Kidney (tissue), 14 donors: Measurements from ENCODE around the gene SIGLEC6. TPM values are rescaled to one million over a fixed set of nuclear protein-coding genes. Genes with fewer than 3 reads are reported as not detected.

Source experiments
- DNase-seq, 5 donors: peaks; one replicate each; pipeline ENCODE4 v3.0.0-alpha.2; 2013 to 2020
- FAIRE-seq: peaks from 2 replicates; lab custom pipeline; 2012; peaks lifted over from hg19 to GRCh38; lab: Jason Lieb, UNC
- H3K27ac ChIP-seq, 2 donors: one replicate each; pipeline ENCODE4 v1.7.0; 2013; ENCODE audit warnings: low read depth in 2 of 2, low read length in 2 of 2, inconsistent platforms in 1 of 2
- H3K27me3 ChIP-seq: one replicate; pipeline ENCODE4 v1.7.1; 2013; ENCODE audit warnings: low read length, inconsistent platforms; ENCODE audit not compliant: control insufficient read depth, insufficient read depth
- H3K36me3 ChIP-seq, 3 donors: one replicate each; pipeline versions ENCODE4 v1.7.0 to v1.7.1; 2013; ENCODE audit warnings: low read length in 3 of 3, control low read depth in 1 of 3, inconsistent platforms in 1 of 3; ENCODE audit not compliant: insufficient read depth in 3 of 3, control insufficient read depth in 2 of 3
- H3K4me1 ChIP-seq, 3 donors: one replicate each; pipeline versions ENCODE4 v1.7.0 to v1.7.1; 2013; ENCODE audit warnings: low read length in 3 of 3, inconsistent platforms in 1 of 3, low read depth in 1 of 3; ENCODE audit not compliant: control insufficient read depth in 2 of 3, insufficient read depth in 2 of 3
- H3K4me3 ChIP-seq, 3 donors: one replicate each; pipeline versions ENCODE4 v1.7.0 to v1.8.1; 2013; ENCODE audit warnings: low read length in 3 of 3, control low read depth in 1 of 3, inconsistent platforms in 1 of 3
- H3K9ac ChIP-seq, 3 donors: one replicate each; pipeline versions ENCODE4 v1.7.0 to v1.7.1; 2013; ENCODE audit warnings: low read length in 3 of 3, control low read depth in 1 of 3, inconsistent platforms in 1 of 3
- H3K9me3 ChIP-seq, 3 donors: one replicate each; pipeline versions ENCODE4 v1.7.0 to v1.7.1; 2013; ENCODE audit warnings: low read length in 3 of 3, control low read depth in 1 of 3, inconsistent platforms in 1 of 3; ENCODE audit not compliant: control insufficient read depth in 2 of 3, insufficient read depth in 1 of 3
- CTCF ChIP-seq: IDR thresholded peaks from 3 replicates; pipeline ENCODE4 v1.5.1; 2012; ENCODE audit warnings: mild to moderate bottlenecking, moderate library complexity, borderline replicate concordance; ENCODE audit not compliant: insufficient read depth; ENCODE audit errors: extremely low read depth
- intact Hi-C: fragments of 100-400 bp; cut with DNase I; formaldehyde crosslinking; loops from one replicate; pipeline ENCODE4 v1.11.1; 2022
- polyA plus RNA-seq: library from polyadenylated mRNA; stranded (reverse); fragments of 350-450 nt; fragmentation: Illumina TruSeq; extraction: RNeasy Lipid Tissue Mini Kit (QIAGEN cat#74804); gene quantifications from one replicate; pipeline ENCODE4 v1.2.3, GENCODE V29; 2014; ENCODE audit warnings: low read depth, low replicate concordance; ENCODE audit not compliant: insufficient read depth
- total RNA-seq: library from RNA; stranded (reverse); fragmentation: NEBNext Ultra II Directional; extraction: Animal tissue kit (Norgen Biotek cat#: 25700); gene quantifications from one replicate; pipeline ENCODE4 v1.2.1, GENCODE V29; 2021
- donor health status: control.
- donor health status: control.
- donor health status: control.
- donor health status: control.
- donor health status: control.
- donor health status: DM: yes; HTN: yes; CAD: no.
- donor health status: Normal renal cell carcinoma (clear cell type).

SIGLEC6 gene
- total and polyA plus RNA-seq, 2 donors from 2014 or later = 4.8 TPM; not detected in 1

- intact Hi-C loops = no loop called here
- peak; percentile 99 for FAIRE-seq
- peak; percentile 95 to 99 (median 96) for DNase-seq
- Histone ChIP-seq H3K36me3 (peaks cover 0 to 4% (median 0%) of the 10 kb centered on the region in 3 donors), H3K4me3 (peak within 1 kb of the TSS; percentile 82 to 97 (median 87)), H3K27ac (no peak within 1 kb of the TSS), H3K9me3 (no peaks in the 10 kb centered on the region), H3K4me1 (peaks cover 0 to 9% (median 0%) of the 10 kb centered on the region in 3 donors), H3K9ac (peak within 1 kb of the TSS; percentile 15 to 84 (median 46)), H3K27me3 (peaks cover 2% of the 10 kb centered on the region)
- TF ChIP-seq CTCF = no peak
Measured at GRCh38 chr19:51570962-51571575, 39.6 kb upstream of the SIGLEC6 start, which contains the start of gene ZNF175. Gene ZNF175 (plus strand): TSS chr19:51571283. CDS start chr19:51573330, 2,047 bp downstream.

- no peak for DNase-seq
- Histone ChIP-seq H3K9ac (no peak overlapping the region), H3K9me3 (no peaks in the 10 kb centered on the region), H3K27me3 (peaks cover 2% of the 10 kb centered on the region), H3K27ac (no peak overlapping the region), H3K4me1 (peaks cover 0 to 9% (median 0%) of the 10 kb centered on the region in 3 donors), H3K36me3 (no peaks in the 10 kb centered on the region), H3K4me3 (no peak overlapping the region)
- TF ChIP-seq CTCF = no peak
- intact Hi-C loops = no loop called here
- FAIRE-seq = no peak
Measured at GRCh38 chr19:51568456-51568855, 37.0 kb upstream of the SIGLEC6 start.

- Histone ChIP-seq H3K9ac (no peak overlapping the region), H3K4me1 (peaks cover 0 to 9% (median 0%) of the 10 kb centered on the region in 3 donors), H3K27ac (no peak overlapping the region), H3K27me3 (peaks cover 2% of the 10 kb centered on the region), H3K4me3 (no peak overlapping the region), H3K36me3 (no peaks in the 10 kb centered on the region), H3K9me3 (no peaks in the 10 kb centered on the region)
- FAIRE-seq (no peak), DNase-seq (no peak)
- intact Hi-C loops = no loop called here
- TF ChIP-seq CTCF = no peak
Measured at GRCh38 chr19:51567583-51567982, 36.1 kb upstream of the SIGLEC6 start.
